HG02840 (cell line): Measurements from ENCODE around the gene CILP2.

Source experiments
- ATAC-seq: cut with Tn5 transposase; IDR thresholded peaks from one replicate; pipeline ENCODE4 v1.9.1; 2021; ENCODE audit warnings: mild to moderate bottlenecking, moderate library complexity, moderate number of reproducible peaks; ENCODE audit not compliant: unreplicated experiment, low FRiP score

CILP2 gene

DNA sequence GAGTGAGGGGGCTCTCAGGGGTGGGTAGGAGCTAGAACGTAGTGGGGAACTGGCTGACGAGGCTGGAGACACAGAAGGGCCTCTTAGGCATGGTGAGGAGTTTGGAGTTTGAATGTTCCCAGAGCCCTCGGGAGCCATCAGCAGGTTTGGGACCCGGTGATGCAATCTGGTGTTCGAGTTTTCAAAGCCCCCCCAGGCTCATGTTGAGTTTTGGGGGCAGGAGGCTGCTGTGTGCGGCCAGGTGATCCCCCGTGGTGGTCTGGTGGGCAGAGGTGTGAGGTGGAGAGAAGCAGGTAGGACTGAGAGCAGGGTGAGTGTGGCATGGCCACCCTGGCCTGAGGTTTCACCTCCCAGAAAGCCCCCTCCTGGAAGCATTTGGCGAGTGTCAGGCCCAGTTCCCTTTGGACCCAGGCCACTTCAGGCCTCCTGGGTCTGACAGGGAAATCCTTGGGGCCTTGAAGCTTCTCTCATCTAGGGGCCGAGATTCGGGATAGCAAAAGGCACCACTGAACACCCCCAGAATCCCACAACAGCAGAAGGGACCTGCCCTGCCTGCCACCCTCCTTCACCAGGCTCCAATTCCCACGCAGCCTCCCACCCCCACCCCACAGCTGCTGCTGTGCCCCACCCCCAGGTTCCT lies 8.2 kb upstream of the CILP2 start:
- no peak for ATAC-seq

GRCh38 chr19:19530423-19530804 lies 7.7 kb upstream of the CILP2 start:
- ATAC-seq = no peak

DNA sequence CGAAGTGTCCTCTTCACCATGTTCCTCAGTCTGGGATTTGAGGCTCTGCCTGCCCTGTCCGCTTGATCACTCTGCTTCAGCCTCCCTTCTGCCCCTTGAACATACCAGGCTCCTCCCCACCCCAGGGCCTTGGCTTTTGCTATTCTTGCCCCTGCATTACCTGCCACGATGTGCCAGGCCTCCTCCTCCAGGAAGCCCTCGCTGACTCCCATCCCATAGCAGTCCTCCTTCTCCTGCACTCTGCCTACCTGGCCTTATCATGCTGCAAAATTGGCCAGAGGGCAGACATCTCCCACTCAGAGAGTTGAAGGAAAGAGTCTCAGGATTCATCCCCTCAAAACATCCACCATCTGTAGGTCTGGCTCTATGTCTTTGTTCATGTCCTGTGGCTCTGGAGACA lies 7.2 kb upstream of the CILP2 start:
- ATAC-seq = no peak

DNA sequence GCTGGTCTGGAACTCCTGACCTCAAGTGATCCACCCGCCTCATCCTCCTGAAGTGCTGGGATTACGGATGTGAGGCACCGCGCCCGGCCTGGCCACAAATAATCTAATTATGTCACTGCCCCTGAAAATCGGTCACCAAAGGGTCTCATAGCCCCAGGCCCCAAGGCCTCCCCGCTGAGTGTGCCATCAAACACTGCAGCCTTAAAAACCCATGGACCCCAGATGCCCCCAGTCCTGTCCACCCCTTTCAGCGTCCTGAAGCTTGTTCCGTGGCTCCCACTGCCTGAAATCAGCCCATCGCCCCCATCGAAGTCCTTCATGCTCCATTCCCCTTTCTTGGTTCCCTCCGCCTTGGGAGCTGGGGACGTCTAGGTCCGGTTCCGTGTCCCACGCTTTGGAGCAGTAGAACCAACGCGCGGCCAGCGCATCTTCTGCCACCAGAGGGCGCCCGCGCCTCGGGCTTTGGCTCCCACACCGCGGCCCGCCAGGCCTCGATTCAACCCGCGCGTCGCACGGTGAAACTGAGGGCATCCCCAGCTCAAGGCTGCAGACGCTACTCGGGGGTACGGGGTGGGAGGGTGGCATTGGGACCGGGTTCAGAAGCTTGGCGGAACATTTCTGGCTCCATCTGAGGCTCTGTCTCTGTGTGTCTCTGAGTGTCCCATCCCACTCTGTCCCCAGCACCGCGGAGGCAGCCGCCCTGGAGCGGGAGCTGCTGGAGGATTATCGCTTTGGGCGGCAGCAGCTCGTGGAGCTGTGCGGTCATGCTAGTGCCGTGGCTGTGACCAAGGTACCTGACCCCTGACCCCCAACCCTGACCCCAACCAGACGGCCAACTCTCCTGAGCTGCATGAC lies 5.9 kb upstream of the CILP2 start:
- no peak for ATAC-seq

- ATAC-seq = no peak
Measured at GRCh38 chr19:19532806-19533701, 5.0 kb upstream of the CILP2 start.

DNA sequence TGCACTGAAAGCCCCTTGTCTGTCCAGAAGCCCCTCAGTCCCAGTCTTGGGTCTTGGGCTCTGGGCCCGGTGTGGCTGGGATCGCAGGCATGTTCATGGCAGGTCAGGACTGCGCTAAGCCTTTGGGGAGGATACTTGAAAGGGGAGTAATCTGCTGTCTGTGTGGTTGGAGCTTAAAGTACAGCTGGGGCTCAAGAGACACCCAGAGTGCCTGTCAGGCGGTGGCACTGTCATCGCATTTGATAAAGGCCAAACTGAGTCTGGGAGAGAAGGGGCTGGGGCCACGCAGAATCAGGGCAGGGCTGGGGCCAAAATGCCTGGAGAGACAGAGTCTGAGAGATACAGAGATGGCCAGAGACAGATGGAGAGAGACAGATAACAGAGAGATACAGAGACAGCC lies 4.2 kb upstream of the CILP2 start:
- no peak for ATAC-seq

GRCh38 chr19:19534556-19535265 lies 3.4 kb upstream of the CILP2 start:
- ATAC-seq = no peak

GRCh38 chr19:19535311-19536191 lies 2.5 kb upstream of the CILP2 start:
- no peak for ATAC-seq

DNA sequence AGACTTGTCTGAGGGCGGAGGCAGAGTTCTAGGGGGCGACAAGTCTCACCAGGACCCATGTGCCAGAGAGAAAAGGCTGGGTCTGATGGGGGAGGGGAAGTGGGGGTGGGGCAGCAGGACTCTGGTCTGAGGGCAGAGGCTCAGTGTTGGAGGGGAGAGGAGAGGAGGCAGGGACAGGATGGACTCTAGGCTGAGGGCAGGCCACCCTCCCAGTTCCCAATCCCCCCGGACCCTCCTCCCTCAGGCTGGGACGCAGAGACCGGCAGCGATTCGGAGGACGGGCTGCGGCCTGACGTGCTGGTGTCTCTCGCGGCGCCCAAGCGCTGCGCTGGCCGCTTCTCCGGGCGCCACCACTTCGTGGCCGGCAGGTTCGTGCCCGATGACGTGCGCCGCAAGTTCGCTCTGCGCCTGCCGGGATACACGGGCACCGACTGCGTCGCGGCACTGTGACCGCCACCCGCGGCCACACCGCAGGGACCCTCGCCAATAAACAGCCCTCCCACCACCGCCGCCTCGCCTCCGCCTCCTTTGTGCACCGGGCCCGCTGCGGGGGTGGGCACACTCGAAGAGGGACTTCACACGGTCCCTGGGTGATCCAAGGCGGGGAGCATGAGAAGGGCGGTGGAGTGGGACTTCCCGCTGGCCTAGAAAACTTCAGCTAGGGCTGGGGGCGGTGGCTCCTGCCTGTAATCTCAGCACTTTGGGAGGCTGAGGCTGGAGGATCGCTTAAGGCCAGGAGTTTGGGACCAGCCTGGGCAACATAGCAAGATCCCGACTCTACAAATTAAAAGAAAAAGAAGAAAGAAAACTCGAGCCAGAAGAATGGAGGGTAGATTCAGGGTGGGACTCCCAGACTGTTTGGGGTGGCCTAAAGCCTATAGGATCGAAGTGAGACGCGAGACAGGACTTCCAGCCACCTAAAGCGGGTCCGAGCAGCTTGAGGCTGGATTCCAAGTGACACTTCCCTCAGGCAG lies 703 bp upstream of the CILP2 start:
- no peak for ATAC-seq

- ATAC-seq = no peak
Measured at GRCh38 chr19:19538785-19539166, 711 bp downstream of the CILP2 start.

DNA sequence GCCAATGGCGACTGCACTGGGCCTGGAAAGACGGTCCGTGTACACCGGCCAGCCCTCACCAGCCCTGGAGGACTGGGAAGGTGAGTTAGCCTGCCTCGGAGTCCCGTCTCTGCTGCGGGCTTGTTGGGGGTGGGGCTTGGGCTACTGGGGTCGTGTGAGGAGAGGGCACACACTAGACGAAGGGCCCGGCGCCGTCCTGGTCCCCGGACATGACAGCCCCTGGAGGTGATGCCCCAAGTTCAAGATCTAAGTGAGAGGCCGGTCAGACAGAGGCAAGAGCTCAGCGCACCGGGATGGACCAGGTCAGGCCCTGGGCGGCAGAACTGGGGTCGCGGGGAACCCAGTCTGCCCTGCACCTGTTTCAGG lies 1.6 kb downstream of the CILP2 start:
- ATAC-seq = no peak

GRCh38 chr19:19540064-19540714 lies 2.1 kb downstream of the CILP2 start:
- no peak for ATAC-seq

DNA sequence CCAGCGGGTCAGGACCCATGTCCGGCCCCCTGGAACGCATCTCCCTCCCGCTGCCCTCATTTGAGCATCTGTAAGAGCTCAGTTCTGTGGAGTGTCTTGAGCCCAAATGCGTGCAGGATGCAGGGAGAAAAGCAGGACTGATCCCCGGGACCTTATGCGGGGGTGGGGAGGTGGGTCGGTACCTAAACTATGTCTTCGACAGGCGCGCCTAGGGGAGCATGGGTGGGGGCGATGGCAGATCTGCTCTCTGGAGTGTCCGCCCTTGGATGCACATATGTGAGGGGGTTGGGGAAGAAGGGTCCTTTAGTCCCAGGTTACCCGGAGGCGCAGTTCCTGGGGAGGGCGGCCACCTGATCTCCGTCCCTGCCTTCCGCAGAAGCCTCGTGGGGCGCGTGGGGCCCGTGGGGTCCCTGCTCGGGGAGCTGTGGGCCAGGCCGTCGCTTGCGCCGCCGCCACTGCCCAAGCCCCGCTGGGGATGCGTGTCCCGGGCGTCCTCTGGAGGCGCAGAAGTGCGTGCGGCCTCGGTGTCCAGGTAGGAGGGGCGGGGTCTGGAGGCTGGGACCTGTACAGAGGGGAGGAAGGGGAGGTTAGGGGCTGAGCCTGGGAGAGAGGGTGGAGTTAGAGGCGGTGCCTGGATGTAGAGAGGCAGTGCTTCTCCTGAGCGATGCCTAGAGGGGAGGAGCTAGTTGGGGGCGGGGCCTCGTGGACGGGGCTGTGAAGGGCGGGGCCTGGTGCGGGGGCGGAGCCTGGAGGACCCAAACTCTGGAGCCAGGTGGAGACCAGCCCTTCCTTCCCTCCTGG lies 2.9 kb downstream of the CILP2 start:
- no peak for ATAC-seq

- ATAC-seq = no peak
Measured at GRCh38 chr19:19541616-19542015, 3.6 kb downstream of the CILP2 start.

GRCh38 chr19:19542507-19542906 lies 4.4 kb downstream of the CILP2 start:
- no peak for ATAC-seq

- no peak for ATAC-seq
Measured at GRCh38 chr19:19543101-19543500, 5.0 kb downstream of the CILP2 start.

DNA sequence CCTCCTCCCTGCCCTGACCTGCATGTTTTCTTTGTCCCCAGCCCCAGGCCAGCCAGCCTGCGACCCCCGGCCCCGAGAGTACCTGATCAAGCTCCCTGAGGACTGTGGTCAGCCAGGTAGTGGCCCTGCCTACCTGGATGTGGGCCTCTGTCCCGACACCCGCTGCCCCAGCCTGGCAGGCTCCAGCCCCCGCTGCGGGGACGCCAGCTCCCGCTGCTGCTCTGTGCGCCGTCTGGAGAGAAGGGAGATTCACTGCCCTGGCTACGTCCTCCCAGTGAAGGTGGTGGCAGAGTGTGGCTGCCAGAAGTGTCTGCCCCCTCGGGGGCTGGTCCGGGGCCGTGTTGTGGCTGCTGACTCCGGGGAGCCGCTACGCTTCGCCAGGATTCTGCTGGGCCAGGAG lies 5.6 kb downstream of the CILP2 start:
- no peak for ATAC-seq
